ENCODE measurements around the gene PLD4. TPM values are rescaled to one million over a fixed set of nuclear protein-coding genes. Genes with fewer than 3 reads are reported as not detected.

The PLD4 gene
- total RNA-seq, 6 experiments from 2014 or later = 0.05 to 0.18 (median 0.11) TPM

DNA sequence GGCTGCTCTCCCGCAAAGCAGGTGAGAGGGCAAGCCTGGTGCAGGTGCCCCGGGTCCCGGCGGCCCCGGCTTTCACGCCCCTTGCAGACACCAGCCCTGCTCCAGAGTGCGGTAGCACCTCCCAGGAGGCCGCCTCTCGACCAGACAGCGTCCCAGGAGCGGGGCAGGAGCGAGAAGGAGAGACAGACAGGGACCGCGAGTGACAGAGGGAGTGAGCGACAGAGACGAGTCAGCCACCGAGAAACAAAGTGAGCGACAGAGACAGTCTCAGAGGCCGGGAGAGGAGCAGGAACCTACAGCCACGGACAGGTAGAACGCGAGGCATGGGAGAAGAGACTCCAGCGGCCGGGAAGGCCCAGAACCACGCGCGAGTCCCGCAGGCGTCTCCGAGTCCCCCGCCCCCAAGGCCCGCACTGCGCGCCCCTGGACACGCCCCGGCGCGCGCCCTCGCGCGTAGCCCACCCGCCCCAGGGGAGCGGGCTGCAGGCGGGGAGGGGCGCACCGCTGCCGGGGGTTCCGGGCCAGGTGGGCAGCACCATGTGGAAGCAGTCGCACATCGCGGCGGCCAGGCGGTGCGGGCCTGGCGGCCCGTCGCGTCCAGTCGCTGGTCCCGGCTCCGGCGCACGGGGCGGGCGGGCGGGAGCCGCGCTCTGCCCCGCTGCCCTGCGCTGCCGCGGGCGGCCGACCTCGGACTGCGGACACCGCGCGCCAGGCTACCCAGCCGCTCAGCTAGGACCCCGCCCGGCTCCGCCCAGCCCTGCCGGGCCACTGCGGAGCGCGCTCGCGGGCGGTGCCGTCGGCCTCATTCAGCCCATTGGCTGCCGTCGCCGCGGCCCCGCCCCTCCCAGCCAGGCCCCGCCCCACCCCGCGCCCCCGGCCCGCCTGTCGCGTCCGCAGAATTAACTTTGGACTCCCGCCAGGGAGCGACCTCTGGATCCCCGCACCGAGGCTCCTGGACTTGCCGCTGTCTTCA is 53.3 kb downstream of the PLD4 start, which contains the start of gene AHNAK2:
TSS of gene AHNAK2 (minus strand) at position 694 of the 973 bp plus-strand sequence. CDS start at position 557, 137 bp downstream.
- Mint-ChIP-seq H3K4me1 (ENCODE audit: low read depth) (peaks cover 27% of the 10 kb centered on the region), H3K27ac (peak within 1 kb of the TSS; percentile 53; the same call in 1 of the 2 replicates), H3K36me3 (ENCODE audit: low read depth) (no peaks in the 10 kb centered on the region), H3K27me3 (ENCODE audit: insufficient read depth) (no peaks in the 10 kb centered on the region; the same call in 1 of the 2 replicates), H3K9me3 (no peaks in the 10 kb centered on the region), H3K4me3 (peak within 1 kb of the TSS; percentile 92)
- peak; percentile 55 for DNase-seq
- TF ChIP-seq, protein P1, sequence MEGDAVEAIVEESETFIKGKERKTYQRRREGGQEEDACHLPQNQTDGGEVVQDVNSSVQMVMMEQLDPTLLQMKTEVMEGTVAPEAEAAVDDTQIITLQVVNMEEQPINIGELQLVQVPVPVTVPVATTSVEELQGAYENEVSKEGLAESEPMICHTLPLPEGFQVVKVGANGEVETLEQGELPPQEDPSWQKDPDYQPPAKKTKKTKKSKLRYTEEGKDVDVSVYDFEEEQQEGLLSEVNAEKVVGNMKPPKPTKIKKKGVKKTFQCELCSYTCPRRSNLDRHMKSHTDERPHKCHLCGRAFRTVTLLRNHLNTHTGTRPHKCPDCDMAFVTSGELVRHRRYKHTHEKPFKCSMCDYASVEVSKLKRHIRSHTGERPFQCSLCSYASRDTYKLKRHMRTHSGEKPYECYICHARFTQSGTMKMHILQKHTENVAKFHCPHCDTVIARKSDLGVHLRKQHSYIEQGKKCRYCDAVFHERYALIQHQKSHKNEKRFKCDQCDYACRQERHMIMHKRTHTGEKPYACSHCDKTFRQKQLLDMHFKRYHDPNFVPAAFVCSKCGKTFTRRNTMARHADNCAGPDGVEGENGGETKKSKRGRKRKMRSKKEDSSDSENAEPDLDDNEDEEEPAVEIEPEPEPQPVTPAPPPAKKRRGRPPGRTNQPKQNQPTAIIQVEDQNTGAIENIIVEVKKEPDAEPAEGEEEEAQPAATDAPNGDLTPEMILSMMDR (IDR thresholded peaks at IDR 0.05) = no peak

DNA sequence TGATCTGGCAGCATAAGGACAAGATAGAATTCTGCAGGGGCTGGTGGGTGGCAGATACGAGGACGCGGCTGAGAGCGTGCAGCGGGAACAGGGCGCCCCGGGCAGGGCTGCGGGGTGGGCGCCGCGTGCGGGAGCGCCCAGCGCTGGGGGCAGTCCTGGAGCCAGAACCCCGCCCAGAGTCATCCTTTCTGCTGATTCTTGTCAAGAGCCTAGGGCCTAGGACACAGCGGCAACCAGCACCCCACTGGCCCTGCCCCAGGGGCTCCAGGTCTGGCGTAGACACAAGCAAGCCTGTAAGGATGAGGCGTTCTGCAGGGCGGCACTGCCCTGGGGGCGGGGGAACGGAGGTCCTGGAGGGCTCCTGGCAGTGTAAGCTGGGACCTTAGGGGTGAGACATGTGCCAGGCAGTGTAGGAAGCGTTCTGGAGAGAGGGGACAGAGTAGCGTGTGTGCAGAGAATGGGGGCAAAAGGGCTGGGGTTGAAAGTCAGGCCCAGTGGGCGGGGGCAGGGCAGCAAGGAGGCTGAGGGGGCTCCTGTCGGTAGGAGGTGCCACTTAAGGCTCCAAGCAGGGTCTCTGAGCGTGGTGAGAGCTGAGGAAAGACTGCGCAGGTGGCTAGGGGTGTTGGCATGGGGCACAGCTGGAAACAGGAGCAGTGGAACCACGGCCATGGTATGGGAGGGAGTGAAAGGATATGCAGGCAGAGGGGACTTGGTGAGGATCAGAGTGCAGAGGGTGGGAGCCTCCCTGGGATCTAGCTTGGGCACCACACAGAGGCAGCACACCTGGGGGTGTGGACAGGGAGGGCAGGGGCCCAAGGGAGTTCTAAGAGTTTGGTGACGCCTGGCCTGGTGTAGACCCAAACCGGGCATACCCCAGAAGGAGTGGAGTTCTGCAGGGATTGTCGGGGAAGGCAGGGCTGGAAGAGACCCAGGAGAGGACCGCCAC is 54.3 kb downstream of the PLD4 start:
- H3K9me3 Mint-ChIP-seq = no peaks in the 10 kb centered on the region
- peak overlapping the region; percentile 26 for H3K4me3 Mint-ChIP-seq
- TF ChIP-seq, protein P1 (IDR thresholded peaks at IDR 0.05) = no peak
- H3K27me3 Mint-ChIP-seq (ENCODE audit: insufficient read depth) = no peaks in the 10 kb centered on the region; the same call in 1 of the 2 replicates
- DNase-seq = no peak
- H3K27ac Mint-ChIP-seq = no peak overlapping the region
- peaks cover 20% of the 10 kb centered on the region for H3K4me1 Mint-ChIP-seq (ENCODE audit: low read depth)
- no peaks in the 10 kb centered on the region for H3K36me3 Mint-ChIP-seq (ENCODE audit: low read depth)

DNA sequence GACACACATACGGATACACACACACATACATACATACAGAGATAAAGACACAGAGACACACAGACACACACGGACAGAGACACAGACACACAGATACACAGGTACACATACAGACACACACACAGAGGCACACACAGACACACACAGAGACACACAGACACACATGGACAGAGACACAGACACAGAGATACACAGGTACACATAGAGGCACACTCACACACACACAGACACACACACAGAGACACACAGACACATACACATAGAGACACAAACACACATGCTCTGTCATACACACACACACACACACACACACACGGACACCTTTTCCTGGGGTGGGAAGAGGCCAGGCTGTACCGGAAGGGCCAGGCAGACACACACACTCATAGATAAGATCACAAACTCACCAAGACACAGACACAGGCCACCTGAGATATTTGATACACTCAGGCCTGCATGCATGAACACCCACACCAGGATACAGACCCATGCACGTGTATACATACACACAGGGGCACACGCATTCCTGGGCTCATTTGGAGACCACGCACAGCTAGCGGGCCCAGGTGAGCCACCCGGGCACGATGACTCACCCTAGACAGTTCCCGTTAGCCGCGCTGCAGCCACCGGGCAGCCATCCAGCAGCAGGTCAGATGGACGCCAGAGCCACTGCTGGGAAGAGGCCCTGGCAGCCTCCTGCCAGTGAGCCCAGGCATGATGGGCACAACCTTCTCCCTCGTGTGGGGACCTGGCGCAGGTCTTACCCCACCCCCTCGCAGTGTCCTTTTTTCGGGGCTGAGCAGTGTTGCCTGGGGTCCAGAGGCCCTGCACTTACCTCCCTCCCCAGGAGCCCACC is 55.3 kb downstream of the PLD4 start:
- Mint-ChIP-seq H3K36me3 (ENCODE audit: low read depth) (no peaks in the 10 kb centered on the region), H3K9me3 (no peaks in the 10 kb centered on the region), H3K4me1 (ENCODE audit: low read depth) (peaks cover 14% of the 10 kb centered on the region), H3K27me3 (ENCODE audit: insufficient read depth) (no peaks in the 10 kb centered on the region; the same call in 1 of the 2 replicates), H3K27ac (no peak overlapping the region), H3K4me3 (no peak overlapping the region)
- DNase-seq = no peak
- TF ChIP-seq, protein P1 (IDR thresholded peaks at IDR 0.05) = no peak

DNA sequence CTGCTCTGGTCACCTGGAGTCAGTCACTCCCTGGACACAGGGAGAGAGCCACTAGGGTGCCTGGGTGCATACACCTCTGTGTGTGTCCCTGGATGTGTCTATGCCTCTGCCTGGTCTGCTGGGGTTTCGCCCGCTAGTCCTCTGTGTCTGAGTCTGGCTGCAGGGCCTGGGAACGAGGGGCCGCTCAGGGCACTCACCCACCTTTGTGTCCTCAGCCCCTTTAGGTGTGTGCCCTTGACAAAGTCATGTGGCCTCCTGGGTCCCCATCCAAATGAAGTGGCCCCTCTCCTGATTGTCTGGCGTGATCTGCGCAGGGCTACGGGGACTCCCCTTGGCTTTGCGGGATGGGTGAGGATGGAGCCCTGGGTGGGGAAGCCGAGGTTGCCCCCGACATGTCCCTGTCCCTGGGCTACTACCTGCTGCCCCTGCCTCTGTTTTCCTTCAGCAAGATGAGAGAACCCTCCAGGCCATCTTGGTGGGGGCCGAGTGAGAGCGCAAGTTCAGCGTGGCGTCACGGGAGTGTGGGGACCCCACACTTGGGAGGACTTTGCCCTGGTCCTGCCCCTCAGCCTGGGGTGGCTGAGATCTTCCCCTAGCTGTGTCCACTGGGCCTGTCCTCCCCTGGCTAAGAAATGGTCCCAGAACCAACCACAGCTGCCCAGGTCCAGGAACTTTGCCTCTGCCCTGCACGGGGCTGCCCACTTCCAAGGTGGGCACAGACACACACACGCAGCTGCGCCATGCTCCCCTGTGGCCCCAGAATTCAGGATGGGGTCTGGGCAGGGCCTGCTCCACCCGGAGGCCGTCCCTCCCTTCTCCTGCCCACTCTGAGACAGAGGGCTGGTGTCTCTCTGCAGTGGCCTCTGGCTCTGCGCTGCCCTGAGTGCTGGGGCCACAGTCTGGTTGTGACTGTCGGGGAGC is 56.2 kb downstream of the PLD4 start:
- TF ChIP-seq, protein P1 (IDR thresholded peaks at IDR 0.05) = no peak
- Mint-ChIP-seq H3K36me3 (ENCODE audit: low read depth) (no peaks in the 10 kb centered on the region), H3K27me3 (ENCODE audit: insufficient read depth) (no peaks in the 10 kb centered on the region; the same call in 1 of the 2 replicates), H3K9me3 (no peaks in the 10 kb centered on the region), H3K4me1 (ENCODE audit: low read depth) (peaks cover 13% of the 10 kb centered on the region), H3K4me3 (no peak overlapping the region), H3K27ac (no peak overlapping the region)
- DNase-seq = no peak
